Measurements from ENCODE around the gene ARSK.

ARSK gene

GRCh38 chr5:95600557-95600956, 45.7 kb downstream of the ARSK start:
- TF ChIP-seq CTCF (IDR thresholded peaks at IDR 0.05; ENCODE audit: extremely low read depth, insufficient read depth, missing control alignments) = no peak

GRCh38 chr5:95605786-95606185, 50.9 kb downstream of the ARSK start:
- no peak for TF ChIP-seq CTCF (IDR thresholded peaks at IDR 0.05; ENCODE audit: extremely low read depth, insufficient read depth, missing control alignments)
- in situ Hi-C loops (cut with MboI; ENCODE audit: low pct_unique_long_range_greater_than_20kb, low sequenced_read_pairs, unreplicated experiment) = no loop called here
- no peak for DNase-seq (ENCODE audit: low spot score)

More at GRCh38 chr5:95600557-95600956, 45.7 kb downstream of the ARSK start:
- in situ Hi-C loops (cut with MboI; ENCODE audit: low pct_unique_long_range_greater_than_20kb, low sequenced_read_pairs, unreplicated experiment) = no loop called here
- DNase-seq (ENCODE audit: low spot score) = no peak

GRCh38 chr5:95606419-95606818, 51.5 kb downstream of the ARSK start:
- DNase-seq (ENCODE audit: low spot score) = no peak
- in situ Hi-C loops (cut with MboI; ENCODE audit: low pct_unique_long_range_greater_than_20kb, low sequenced_read_pairs, unreplicated experiment) = no loop called here
- no peak for TF ChIP-seq CTCF (IDR thresholded peaks at IDR 0.05; ENCODE audit: extremely low read depth, insufficient read depth, missing control alignments)

- DNase-seq (ENCODE audit: low spot score) = no peak
- TF ChIP-seq CTCF (IDR thresholded peaks at IDR 0.05; ENCODE audit: extremely low read depth, insufficient read depth, missing control alignments) = no peak
- in situ Hi-C loops (cut with MboI; ENCODE audit: low pct_unique_long_range_greater_than_20kb, low sequenced_read_pairs, unreplicated experiment) = no loop called here
Measured at GRCh38 chr5:95609711-95610110, 54.8 kb downstream of the ARSK start.

- no peak for DNase-seq (ENCODE audit: low spot score)
- no peak for TF ChIP-seq CTCF (IDR thresholded peaks at IDR 0.05; ENCODE audit: extremely low read depth, insufficient read depth, missing control alignments)
- in situ Hi-C loops (cut with MboI; ENCODE audit: low pct_unique_long_range_greater_than_20kb, low sequenced_read_pairs, unreplicated experiment) = no loop called here
Measured at GRCh38 chr5:95610546-95610945, 55.6 kb downstream of the ARSK start.

- DNase-seq (ENCODE audit: low spot score) = no peak
- in situ Hi-C loops (cut with MboI; ENCODE audit: low pct_unique_long_range_greater_than_20kb, low sequenced_read_pairs, unreplicated experiment) = no loop called here
- no peak for TF ChIP-seq CTCF (IDR thresholded peaks at IDR 0.05; ENCODE audit: extremely low read depth, insufficient read depth, missing control alignments)
Measured at GRCh38 chr5:95611396-95611795, 56.5 kb downstream of the ARSK start.

- no peak for TF ChIP-seq CTCF (IDR thresholded peaks at IDR 0.05; ENCODE audit: extremely low read depth, insufficient read depth, missing control alignments)
- in situ Hi-C loops (cut with MboI; ENCODE audit: low pct_unique_long_range_greater_than_20kb, low sequenced_read_pairs, unreplicated experiment) = no loop called here
- no peak for DNase-seq (ENCODE audit: low spot score)
Measured at GRCh38 chr5:95613514-95613913, 58.6 kb downstream of the ARSK start.
